ENCODE measurements around the gene FSTL4.

Gene FSTL4

DNA sequence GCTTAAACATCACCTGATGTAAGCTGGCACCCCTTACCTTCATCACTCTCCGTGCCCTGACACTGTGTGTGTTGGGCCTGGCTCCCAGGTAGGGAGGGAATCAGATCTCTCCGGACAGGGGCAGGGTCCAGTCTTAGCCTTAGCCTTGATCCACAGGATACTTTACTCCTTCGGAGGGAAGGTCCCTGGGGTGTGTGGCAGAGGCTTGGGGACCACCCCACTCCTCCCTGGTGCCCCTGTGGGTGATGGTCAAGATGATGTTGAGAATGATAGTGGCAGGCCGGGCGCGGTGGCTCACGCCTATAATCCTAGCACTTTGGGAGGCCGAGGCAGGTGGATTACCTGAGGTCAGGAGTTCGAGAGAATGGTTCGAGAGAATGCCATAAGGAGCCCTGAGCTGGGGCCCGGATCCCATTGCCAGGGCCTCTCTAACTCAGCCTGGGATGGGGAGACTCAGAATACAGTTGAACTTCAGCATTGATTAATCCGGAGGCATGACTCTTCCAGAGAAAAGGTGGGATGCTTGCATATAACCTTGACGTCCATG, 291.0 kb downstream of the FSTL4 start:
- no peak for DNase-seq (ENCODE audit: low read depth)

DNA sequence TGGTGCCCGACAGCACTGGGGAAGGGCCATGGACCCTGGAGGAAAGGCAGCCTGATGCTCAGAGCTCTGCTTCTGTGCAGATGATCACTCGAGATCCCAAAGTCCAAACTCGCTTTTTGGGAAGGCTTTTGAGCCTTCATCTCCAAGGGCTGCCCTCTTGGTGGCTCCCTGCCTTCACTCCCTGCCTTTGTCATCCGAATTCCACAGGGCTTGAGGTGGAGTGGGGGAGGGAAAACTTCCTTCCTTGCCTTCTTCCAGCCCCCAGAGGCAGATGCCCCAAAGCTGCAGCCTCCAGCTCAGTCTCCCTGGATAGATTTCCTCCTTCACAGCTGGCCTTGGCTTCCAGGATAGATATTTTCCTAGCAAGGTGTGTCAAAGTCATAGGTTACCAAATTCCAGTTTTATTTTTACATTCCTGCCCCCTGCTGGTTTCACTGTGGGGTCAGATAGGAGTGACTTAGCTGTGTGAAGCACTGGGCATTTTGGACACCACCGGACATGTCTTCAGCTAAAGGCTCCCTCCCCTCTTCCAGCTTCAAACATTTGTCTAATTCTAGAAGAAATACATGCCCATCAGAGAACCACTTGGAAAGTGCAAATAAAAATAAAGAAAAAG, 292.3 kb downstream of the FSTL4 start:
- DNase-seq (ENCODE audit: low read depth), result no peak

DNA sequence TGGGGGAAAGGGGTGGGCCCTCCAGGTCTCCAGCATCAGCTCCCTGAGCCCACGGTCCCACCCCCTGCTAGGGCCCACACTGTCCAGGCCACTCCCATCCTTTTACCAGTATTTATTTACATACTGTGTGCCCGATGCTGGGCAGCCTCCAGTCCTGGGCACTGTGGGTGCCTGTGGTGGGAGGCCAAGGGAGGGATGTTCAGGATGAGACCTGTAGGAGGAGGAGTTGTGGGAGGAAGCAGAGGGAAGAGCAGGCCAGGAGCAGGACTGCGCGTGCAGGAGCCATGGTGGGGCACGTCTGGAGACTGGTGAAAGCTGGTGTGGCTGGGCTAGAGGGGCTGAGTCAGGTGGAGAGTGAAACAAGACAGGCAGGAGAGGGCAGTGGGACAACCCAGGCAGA, 293.1 kb downstream of the FSTL4 start:
- no peak for DNase-seq (ENCODE audit: low read depth)

DNA sequence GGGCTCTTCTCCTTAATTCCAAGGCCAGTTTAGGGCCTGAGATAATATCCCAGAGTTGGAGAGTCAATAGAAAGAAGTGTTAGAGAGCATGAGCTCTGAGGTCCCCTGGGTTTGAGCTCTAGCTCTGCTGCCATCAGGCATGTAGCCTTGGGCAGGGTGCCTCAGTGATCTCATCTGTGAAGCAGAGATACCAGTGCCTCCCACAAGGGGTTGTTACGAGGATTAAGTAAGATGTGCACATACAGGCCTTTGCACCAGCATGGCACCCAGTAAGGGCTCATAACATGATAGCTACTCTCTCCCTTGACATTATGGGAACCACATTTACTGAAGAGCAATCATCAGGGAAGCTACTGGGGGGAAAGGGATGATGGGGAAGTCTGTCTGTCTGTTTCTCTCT, 294.8 kb downstream of the FSTL4 start:
- no peak for DNase-seq (ENCODE audit: low read depth)

DNA sequence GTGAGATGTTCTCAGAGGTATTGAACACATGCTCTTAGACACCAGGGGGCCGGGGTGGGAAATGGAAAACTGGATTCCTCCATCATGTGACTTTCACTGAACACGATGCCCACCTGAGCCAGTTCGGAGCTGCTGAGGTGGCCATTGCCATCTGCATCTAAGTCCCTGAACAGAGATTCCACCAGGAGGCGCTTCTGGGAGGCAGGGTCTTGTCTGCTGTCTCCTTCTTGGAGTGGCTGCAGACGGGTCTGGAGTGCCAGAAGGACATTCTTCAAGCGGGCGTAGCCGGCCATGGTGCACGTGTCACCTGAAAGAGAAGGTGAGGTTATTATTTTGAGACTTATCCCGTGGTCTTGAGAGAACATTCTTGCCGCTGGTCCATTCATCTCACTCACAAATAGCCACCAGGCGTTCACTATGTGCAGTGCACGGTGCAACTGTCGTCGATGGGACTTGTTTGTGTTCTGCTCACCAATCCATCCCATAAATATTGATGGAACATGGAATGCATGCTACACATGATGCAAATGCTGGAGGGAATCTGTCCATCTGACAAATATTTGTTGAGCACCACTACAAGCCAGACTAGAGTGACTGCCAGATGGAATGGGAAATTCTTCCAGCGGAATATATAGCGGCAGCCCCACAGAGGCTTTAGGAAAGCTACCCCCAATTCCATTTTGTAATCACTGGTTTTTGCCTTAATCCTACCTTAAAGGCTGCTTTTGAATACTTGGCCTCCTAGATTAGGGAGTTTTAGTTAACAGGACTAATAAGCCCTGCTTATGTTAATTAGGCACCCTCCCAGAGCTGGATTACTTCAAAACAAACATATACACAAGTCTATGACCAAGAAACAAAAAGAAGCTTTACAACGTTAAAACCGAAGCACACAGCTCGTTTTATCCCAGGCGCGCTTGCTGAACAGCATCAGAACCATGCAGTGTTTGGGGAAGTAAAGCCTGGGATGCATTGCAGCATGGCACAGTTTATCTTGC, 295.7 kb downstream of the FSTL4 start:
- no peak for DNase-seq (ENCODE audit: low read depth)

DNA sequence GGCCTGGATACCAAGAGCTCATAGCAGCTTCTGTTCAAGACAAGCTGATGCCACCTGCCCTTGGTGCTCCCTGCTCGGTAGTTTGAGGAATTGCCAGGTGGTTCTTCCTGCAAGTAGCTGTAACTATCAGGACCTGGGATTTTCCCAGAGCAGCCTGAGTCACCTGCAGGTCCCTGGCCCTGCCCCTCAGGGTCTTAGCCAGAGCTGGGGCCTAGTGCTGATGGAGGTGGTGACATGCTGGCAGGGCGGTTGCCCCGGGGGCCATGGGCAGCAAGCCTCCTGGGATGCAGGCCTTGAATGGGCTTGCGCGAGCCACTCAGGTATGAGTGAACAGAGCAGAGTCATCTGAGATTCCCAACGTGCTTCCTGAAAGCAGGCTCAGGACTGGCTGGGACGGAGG, 298.3 kb downstream of the FSTL4 start:
- DNase-seq (ENCODE audit: low read depth), result no peak

DNA sequence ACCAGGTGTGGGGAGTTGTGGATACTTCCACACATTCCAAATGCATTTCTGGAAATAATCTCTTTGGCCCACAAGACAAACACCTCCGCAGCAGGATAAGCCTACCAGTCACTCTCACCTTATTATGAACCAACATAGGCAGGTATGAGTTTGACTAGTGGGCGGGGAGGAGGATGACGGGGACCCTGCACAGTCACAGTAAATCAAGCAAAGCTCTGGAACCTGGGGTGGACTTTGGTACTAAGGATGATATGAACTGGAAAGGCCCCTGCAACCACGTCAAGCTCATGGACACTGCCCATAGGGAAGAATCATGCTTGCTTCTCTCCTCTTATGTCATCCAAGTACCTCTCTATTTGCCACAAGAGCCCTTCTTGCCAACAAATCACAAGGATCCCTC, 301.2 kb downstream of the FSTL4 start:
- DNase-seq (ENCODE audit: low read depth), result no peak

DNA sequence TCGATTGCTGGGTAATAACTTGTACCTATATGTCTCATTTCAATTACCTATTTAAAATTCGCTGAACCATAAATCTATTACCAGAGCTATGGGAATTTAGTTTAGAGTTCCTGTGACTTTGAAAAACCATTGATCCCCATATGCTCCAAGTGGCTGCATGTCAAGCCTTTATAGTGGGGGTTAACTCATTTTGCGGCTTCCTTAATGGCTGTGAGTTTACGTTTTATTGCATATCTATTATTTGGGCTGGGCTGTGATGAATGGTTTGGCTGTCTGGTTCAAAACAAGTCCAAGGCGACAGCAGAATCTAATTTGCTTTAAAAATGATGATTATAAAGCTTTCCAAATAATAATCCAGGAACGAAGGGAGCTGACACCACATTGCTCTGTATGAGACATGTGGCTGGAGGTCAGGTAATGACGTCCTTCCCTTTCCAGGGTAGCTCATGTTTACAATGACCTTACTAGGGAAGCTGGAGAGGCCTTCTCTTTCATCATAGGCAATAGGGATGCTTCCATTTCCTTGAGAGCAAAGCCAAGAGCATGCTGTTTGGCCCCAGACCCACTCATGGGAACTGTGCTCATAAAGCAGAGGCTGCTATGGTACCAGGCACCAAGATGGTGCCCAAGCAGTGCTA, 302.2 kb downstream of the FSTL4 start:
- DNase-seq (ENCODE audit: low read depth), result no peak

DNA sequence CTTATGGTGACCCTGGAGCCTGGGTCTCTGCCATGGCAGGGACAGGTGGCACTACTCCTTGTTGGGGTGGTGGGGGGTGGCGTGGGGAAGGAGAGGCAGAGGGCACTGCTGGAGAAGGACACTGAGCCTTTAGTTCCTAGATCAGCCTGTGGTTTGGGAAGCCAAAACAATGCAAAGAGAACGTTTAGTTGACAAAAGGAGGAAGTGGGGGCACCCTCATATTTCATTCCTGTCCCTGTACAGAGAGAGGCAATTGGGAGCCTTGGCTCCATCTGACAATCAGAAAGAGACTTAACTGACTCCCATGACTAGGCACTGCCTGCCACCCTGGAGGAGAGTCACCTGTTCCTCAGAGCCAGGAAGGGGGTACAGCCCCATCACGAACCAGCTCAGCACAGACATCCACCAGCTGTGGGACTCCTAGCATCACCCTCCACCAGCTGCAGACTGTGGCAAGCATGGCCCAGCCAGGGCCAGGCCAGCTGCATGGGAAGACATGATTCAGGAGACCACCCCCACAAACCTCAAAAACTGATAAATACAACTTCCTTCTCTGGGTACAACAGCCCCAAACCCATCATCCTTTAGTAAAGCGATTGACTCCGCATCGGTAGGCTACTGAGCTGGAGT, 303.1 kb downstream of the FSTL4 start:
- no peak for DNase-seq (ENCODE audit: low read depth)

DNA sequence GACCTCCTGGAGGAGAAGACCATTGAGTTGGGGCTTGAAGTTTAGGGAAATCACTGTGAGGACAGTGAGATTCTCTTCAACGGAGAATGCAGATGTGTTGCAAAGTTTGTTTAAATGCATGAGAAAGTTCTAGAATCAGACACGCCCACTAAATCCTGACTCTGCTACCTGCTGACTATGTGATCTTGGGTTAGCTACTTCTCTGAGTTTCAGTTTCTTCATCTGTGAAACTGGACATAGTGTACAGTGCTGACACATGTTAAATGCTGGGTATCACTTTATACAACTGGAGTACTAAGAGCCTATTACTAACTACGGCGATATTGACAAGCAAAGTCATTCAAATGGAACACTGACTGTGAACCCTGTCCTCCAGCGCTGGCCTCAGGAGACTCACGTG, 305.1 kb downstream of the FSTL4 start:
- no peak for DNase-seq (ENCODE audit: low read depth)

DNA sequence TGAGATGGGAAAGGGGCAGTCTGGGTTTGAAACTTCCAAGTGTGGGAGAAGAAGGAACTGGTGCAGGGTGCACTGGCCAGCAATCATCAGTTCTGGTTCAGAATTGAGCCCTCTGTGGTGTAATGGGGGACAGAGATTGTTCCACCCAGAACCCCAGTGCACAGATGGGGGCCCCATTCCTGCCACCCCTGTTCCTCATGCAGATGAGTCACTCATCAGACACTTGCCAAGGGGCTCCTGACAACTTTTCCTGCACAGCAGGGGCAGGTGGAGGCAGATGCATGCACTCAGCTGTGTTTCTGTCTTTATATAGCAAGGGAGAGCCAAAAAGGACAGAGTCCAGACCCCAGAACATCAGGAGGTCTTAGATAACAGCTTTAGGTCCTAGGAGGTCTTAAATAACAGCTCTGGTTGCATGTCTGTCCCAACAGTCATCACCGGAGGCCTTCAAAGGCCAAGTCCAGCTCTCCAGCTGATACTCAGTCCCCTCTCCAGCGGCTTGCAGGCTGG, 307.6 kb downstream of the FSTL4 start:
- no peak for DNase-seq (ENCODE audit: low read depth)

DNA sequence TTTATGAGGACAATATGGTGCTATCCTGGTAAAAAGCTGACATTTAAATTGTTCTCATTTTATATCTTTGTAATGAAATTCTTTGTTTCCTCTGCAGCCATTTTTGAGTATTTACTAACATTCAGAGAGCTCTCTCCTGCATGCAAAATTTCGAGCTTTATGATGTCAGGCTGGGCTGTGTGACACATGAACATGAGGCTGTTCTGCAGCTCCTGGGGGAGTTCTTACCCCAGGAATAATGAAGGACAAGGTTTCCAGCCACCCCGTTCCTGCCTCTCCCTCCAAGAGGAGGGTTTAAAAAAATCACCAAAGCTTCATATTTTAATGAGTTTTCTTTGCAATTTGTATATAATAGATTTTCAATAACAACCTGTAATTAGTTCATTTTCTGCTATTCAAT, 308.2 kb downstream of the FSTL4 start:
- DNase-seq (ENCODE audit: low read depth), result no peak

DNA sequence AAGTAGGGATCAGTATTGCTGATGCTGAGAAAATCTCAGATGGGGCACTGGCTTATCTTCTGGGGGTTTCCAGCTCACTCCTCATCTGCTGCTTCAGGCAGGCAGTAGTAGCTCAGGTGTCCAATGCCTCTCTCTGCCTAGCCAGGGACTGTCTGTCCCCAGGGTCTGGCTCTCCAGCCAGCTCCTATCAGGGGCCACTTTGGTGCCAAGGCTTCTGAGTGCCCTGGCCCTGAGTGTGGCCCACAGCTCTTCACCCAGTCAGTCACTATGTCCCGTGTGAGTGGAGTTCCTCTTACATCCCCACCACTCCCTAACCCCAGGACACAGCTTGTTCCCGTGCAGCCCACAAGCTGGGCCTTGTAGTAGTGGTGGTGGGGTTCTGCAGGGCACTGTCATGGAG, 309.0 kb downstream of the FSTL4 start:
- no peak for DNase-seq (ENCODE audit: low read depth)

DNA sequence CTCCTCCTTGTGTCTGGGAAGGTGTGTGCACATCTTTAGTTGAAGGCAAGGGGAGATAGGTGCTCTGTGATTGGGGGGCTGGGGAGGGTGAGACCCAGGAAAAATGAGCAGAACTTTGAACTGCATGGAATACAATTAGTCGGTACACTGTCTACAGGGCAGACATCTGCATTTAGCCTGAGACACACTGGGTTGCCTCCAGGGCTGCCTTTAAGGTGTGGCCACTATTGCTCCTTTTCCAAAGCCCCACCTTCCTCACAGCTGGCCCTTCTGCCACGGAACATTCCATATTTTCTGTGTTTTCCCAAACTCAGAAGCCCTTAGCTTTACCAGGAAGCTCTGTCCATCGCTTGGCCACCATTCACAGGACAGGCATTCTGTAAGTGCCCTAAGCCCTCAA, 312.6 kb downstream of the FSTL4 start:
- no peak for DNase-seq (ENCODE audit: low read depth)

DNA sequence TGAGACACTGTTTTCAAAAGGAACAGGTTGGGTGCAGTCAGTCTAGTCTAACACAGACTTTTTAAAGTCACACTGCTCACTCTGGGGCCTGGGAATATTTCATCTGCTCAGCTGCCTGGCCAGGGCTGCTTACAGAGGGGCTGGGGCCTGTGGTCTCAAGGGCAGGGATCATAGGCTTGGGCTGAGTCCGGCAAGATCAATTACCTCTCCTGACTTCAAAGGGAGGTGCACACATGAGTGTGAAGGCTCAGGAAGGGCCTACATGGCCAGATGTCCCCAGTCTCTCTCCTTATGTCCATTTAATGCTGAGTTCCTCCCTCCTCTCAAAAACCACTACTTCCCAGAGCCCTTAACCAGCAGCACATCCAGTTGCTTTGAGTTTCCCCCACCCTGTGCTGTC, 313.3 kb downstream of the FSTL4 start:
- DNase-seq (ENCODE audit: low read depth), result no peak

DNA sequence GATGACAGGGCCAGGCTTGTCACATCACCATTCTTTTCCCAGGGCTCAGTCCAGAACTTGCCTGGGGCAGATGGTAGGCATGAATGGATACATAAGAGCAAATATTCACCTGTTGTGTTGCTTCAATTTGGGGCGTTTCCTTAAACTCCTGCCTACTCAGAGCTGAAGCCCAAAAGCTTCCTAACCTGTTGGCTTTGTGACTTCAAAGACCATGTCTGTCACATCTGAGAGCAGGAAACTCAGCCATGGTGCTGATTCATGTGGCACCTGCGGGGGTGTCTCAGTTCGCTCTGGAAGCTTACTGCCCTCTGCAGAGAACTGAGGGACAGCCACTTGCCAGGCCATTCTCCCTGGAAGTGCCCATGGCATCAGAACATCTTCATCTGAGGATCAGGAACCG, 313.9 kb downstream of the FSTL4 start:
- no peak for DNase-seq (ENCODE audit: low read depth)

DNA sequence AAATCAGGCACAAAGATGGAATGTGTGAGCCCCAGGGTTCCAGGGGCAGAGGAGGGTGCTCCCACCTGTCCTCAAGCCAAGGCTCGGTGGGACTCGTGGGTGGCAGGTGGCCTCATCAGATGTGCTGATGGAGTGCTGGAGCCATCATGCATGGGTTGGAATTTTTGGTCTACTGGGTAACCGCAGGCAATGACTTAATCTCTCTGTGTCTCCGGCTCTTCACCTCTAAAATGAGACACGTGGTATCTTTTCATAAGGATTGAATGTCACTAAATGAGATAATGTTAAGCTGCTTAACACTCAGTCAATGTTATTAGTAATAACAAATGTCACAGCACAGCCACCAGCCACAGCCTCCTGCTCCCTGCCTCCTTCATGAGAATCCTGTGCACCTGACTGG, 315.0 kb downstream of the FSTL4 start:
- no peak for DNase-seq (ENCODE audit: low read depth)

DNA sequence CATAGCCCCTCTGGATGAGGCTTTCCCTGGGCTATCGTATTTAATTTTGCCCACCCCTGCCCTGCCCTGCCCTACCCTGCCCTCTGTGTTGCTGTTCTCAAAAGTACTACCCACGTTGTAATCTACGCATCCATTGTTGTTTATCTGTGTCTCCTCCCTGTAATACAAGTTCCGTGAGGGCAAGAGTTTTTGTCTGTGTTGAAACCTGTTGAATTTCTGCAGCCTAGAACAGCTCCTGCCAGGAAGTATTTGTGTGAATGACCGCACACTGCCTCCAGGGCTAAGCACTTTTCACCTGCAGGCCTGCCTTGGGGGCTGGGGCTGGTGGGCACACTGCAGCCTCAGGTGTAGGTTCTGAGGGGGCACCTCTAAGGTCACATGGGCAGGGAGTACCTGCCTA, 315.7 kb downstream of the FSTL4 start:
- no peak for DNase-seq (ENCODE audit: low read depth)

DNA sequence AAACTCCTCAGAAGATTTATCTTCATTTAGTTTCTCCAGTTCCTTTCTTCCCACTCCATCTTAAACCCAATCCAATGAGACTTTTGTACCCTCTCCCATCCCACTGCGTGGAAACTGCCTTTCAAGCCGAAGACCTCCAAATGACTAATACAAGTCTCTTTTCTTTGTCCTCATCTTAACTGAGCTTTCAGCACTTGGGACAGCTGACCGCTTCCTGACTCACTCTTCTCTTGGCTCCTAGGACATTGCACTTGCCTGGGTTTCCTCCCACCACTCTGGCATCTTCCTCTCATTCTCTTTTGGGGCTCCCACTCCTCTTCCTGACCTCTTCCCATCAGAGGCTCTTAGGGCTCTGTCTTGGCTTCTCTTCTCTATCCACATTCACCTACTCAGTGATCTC, 316.8 kb downstream of the FSTL4 start:
- DNase-seq (ENCODE audit: low read depth), result no peak

DNA sequence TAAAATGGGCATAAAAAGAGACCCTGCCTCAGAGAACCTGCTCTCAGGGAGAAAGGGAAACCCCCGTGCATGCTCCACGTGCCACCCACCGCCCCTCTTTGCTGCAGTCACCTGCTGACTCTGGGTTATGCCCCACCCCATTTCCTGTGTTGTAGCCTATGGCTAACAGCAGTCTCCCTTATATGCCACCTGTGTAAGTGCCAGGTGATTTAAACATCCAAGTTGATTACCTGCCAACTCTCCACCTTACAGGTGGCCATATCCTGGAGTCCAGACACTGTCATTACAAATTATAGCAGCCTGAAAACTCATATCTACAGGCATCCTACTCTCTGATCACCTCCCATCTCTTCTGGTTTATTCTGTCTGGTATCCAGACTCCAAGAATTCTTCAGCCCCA, 318.0 kb downstream of the FSTL4 start:
- no peak for DNase-seq (ENCODE audit: low read depth)

DNA sequence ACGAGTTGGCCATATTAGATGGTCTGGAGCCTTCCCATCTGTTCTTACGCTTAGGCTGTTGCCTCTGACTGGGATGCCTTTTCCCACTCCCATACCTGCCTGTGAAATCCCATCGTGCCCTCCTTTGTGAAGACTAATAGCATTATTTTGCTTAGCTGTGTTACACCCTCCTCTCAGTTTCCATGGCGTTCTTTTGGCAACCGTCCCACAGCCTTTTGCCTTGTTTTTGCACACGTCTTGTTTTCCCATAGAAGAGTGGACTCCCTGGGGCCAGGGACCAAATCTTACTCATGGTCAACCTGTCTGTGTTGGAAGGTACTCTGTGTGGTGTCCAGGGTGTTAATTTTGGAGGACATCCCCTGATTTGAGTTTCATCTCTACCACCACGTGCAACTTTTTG, 318.4 kb downstream of the FSTL4 start:
- no peak for DNase-seq (ENCODE audit: low read depth)

DNA sequence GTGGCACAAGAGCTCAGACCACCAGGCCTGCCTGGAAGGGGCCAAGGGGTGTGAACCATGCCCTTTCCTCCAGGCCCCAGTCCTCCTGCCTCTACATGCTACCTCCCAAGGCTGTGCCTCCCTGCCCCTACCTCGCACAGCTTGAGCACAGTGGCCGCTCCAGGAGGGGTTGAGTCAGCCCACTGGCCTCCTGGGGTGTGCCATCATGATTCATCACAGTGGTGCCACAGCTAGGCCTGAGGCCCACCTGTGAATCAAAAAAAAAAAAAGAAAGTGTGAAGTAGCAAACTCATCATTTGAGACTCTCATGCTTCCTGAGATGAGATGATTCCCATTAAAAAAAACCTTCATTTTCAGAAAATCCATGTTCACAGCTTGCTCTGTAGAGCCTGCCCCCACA, 320.0 kb downstream of the FSTL4 start:
- DNase-seq (ENCODE audit: low read depth), result no peak
